ENCODE data around the gene APOB.

GRCh38 chr2:20986024-20986939 lies 57.6 kb downstream of the APOB start:
- no peak for TF ChIP-seq SRF (IDR thresholded peaks at IDR 0.05; ENCODE audit: low read depth, low read length)
- no peak for TF ChIP-seq RAD21 (IDR thresholded peaks at IDR 0.05 in 1 of 2, conservative IDR thresholded peaks at IDR 0.05 in 1 of 2; ENCODE audit: low read depth in 2 of 2, low read length in 2 of 2)
- TF ChIP-seq NRF1 (IDR thresholded peaks at IDR 0.05; ENCODE audit: low read depth, low read length) = no peak
- no peak for TF ChIP-seq CTCF (IDR thresholded peaks at IDR 0.05; ENCODE audit: control extremely low read depth in 1 of 3, insufficient read depth in 1 of 3, low read depth in 1 of 3, low read length in 3 of 3)

All from H1 (cell line).